ENCODE data around the gene TVP23A. TPM values are rescaled to one million over a fixed set of nuclear protein-coding genes. Genes with fewer than 3 reads are reported as not detected.
"Not testable (repeated sequence)": the region's sequence is repeated elsewhere in the genome, so short reads cannot be mapped to it uniquely, and the experiment has no call there.

Gene TVP23A
- total RNA-seq, 1 donor from 2014 or later = 0.21 TPM

DNA sequence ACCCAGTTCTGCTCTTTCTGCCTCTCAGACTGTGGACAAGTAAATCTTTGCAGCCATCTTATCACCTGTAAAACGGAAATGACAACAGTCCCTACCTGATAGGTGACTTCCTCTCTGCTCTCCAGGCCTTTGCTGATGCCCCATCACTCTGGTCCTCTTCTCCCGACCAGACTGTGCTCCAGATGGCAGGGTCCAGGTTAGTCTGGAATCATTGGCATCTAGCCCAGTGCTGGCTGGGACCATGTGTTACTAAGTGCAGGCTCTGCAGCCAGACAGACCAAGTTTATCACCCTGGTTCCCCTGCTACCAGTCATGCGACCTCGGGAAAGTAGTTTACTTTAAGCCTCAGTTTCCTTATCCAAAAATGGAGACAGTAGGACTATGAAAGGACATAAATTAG, 76.8 kb downstream of the TVP23A start:
- no peaks in the 10 kb centered on the region for H3K27me3 ChIP-seq (ENCODE audit: control insufficient read depth, insufficient read depth, low read length)
- no peak overlapping the region for H3K4me3 ChIP-seq (ENCODE audit: low read depth, low read length)
- TF ChIP-seq, protein P1, sequence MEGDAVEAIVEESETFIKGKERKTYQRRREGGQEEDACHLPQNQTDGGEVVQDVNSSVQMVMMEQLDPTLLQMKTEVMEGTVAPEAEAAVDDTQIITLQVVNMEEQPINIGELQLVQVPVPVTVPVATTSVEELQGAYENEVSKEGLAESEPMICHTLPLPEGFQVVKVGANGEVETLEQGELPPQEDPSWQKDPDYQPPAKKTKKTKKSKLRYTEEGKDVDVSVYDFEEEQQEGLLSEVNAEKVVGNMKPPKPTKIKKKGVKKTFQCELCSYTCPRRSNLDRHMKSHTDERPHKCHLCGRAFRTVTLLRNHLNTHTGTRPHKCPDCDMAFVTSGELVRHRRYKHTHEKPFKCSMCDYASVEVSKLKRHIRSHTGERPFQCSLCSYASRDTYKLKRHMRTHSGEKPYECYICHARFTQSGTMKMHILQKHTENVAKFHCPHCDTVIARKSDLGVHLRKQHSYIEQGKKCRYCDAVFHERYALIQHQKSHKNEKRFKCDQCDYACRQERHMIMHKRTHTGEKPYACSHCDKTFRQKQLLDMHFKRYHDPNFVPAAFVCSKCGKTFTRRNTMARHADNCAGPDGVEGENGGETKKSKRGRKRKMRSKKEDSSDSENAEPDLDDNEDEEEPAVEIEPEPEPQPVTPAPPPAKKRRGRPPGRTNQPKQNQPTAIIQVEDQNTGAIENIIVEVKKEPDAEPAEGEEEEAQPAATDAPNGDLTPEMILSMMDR (IDR thresholded peaks at IDR 0.05; ENCODE audit: insufficient read depth, low read length, poor library complexity, severe bottlenecking) = no peak
- DNase-seq (ENCODE audit: low read depth) = no peak
- no peaks in the 10 kb centered on the region for H3K36me3 ChIP-seq (ENCODE audit: control insufficient read depth, insufficient read depth, low read length)

DNA sequence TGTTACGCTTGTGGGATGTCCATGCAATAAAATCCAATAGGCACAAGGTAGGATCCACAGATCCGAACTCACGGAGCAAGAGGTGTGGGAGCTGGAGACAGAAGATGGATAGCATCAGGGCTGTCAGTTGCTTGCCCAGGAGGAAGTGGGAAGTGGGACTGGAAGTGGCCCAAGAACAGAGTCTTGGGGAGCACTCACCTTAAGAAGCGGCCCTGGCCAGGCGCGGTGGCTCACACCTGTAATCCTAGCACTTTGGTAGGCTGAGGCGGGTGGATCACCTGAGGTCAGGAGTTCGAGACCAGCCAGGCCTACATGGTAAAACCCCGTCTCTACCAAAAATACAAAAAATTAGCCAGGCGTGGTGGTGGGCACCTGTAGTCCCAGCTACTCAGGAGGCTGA, 77.3 kb downstream of the TVP23A start:
- not testable (repeated sequence) for DNase-seq (ENCODE audit: low read depth); H3K4me3 ChIP-seq (ENCODE audit: low read depth, low read length); H3K27me3 ChIP-seq (ENCODE audit: control insufficient read depth, insufficient read depth, low read length); H3K36me3 ChIP-seq (ENCODE audit: control insufficient read depth, insufficient read depth, low read length)

DNA sequence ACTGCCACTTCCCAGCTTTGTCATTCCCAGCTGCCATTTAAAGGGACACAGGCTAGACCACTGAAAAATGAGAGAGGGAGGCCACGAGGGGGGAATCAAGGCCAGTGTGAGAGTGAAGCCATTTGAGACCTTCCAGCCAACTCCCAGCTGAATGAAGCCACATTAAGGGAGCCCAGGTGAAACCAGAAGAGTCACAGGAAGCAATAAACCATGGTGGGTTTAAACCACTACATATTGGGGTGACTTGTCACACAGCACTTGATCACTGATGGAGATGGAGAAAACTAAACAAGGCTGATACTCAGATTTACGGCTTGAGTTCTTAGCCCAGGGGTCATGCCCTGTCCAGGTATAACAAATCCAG, 77.8 kb downstream of the TVP23A start:
- Histone ChIP-seq H3K4me3 (ENCODE audit: low read depth, low read length) (no peak overlapping the region), H3K36me3 (ENCODE audit: control insufficient read depth, insufficient read depth, low read length) (no peaks in the 10 kb centered on the region)
- no peak for DNase-seq (ENCODE audit: low read depth)

DNA sequence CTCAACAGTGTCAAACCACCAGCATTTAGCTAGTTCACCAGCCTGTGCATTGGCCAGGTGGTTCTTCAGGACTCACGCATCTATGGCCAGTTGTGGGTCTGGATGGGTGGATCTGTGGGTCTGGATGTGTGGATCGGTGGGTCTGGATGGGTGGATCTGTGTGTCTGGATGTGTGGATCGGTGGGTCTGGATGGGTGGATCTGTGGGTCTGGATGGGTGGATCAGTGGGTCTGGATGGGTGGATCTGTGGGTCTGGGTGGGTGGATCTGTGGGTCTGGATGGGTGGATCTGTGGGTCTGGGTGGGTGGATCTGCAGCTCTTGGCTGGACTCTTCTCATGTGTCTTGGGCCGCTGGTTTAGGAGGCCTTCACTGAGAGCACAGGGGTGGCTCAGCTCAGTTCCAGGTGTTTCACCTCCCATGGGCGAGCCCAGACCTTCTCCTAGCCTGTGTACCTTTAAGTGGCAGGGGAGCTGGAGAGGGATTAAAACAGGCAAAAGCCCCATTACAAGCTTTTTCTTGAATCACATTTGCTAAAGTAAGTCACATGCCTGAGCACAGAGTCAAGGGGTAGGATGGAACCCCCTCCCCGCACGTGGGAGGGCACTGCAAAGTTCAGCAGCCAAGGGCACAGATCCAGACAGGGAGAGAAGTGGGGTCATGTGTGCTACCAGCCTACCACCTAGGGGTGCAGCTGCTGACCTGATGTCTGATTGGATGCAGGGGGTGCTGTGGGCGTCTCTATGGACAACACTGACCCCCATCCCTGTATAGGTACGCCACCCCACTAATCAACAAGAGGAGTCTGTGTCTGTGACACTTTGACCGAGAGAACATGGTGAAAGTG, 78.4 kb downstream of the TVP23A start:
- no peaks in the 10 kb centered on the region for H3K36me3 ChIP-seq (ENCODE audit: control insufficient read depth, insufficient read depth, low read length)
- DNase-seq (ENCODE audit: low read depth) = no peak
- TF ChIP-seq, protein P1 (IDR thresholded peaks at IDR 0.05; ENCODE audit: insufficient read depth, low read length, poor library complexity, severe bottlenecking) = no peak

More for the DNA sequence above, 77.8 kb downstream of the TVP23A start:
- TF ChIP-seq, protein P1 (IDR thresholded peaks at IDR 0.05; ENCODE audit: insufficient read depth, low read length, poor library complexity, severe bottlenecking) = no peak
- no peaks in the 10 kb centered on the region for H3K27me3 ChIP-seq (ENCODE audit: control insufficient read depth, insufficient read depth, low read length)

DNA sequence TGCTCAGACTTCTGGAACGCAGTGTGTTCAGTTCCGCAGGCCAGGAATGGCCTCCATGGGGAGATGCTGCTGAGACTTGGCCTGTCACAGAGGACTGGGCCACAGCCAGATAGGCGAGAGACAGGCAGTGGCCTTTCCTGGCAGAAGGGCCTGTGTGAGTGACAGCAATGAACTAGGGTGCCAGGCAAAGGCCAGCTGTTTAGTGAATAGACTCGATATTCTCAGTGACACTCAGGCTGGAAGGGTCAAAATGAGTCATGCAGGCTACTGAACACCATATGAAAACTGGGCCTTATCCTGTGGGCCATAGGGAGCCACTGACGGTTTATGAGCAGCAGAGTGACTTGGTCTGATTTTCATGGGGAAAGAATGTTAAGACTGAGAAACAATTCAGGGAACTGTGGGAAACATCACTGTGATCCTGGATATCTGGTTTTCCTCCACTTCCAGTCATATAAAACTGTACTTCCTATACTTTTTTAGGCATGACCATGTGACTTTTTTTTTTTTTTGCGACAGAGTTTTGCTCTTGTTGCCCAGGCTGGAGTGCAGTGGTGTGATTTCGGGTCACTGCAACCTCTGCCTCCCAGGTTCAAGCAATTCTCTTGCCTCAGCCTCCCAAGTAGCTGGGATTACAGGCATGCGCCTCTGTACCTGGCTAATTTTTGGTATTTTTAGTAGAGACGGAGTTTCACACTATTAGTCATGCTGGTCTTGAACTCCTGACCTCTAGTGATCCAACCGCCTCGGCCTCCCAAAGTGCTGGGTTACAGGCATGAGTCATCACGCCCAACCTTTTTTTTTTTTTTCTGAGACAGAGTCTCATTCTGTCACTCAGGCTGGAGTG, 80.1 kb downstream of the TVP23A start:
- TF ChIP-seq, protein P1 (IDR thresholded peaks at IDR 0.05; ENCODE audit: insufficient read depth, low read length, poor library complexity, severe bottlenecking) = no peak
- Histone ChIP-seq H3K36me3 (ENCODE audit: control insufficient read depth, insufficient read depth, low read length) (no peaks in the 10 kb centered on the region), H3K27me3 (ENCODE audit: control insufficient read depth, insufficient read depth, low read length) (no peaks in the 10 kb centered on the region), H3K4me3 (ENCODE audit: low read depth, low read length) (no peak overlapping the region)
- peak; percentile 32 for DNase-seq (ENCODE audit: low read depth)

More for the DNA sequence above, 78.4 kb downstream of the TVP23A start:
- Histone ChIP-seq H3K27me3 (ENCODE audit: control insufficient read depth, insufficient read depth, low read length) (no peaks in the 10 kb centered on the region), H3K4me3 (ENCODE audit: low read depth, low read length) (no peak overlapping the region)

DNA sequence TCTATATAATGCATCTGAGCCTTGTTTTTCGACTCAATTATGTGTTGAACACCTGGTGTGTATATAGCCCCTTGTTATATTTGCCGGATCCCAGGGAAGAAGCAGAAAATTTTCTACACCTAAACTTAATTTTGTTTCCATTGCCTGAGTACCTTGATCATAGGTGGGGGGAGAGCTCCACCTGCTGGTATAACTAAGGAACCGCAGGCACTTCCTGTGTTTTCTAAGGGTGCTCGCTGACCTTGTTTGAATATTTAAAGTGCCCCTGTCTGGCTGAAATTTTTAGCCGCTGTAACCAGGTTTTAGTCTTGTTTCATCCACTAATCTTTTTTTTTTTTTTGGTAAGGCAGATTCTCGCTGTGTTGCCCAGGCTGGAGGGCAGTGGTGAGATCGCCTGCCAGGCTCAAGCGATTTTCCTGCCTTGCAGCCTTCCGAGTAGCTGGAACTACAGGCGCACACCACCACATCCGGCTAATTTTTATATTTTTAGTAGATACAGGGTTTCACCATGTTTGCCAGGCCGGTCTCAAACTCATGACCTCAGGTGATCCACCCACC, 81.4 kb downstream of the TVP23A start:
- H3K27me3 ChIP-seq (ENCODE audit: control insufficient read depth, insufficient read depth, low read length) = no peaks in the 10 kb centered on the region
- no peaks in the 10 kb centered on the region for H3K36me3 ChIP-seq (ENCODE audit: control insufficient read depth, insufficient read depth, low read length)
- TF ChIP-seq, protein P1 (IDR thresholded peaks at IDR 0.05; ENCODE audit: insufficient read depth, low read length, poor library complexity, severe bottlenecking) = peak; percentile 90
- H3K4me3 ChIP-seq (ENCODE audit: low read depth, low read length) = no peak overlapping the region
- DNase-seq (ENCODE audit: low read depth) = no peak

Data from kidney epithelial cell (primary cell).